Cardiac septum (tissue), 1 donor: ENCODE results near the gene MRPS27. TPM values are rescaled to one million over a fixed set of nuclear protein-coding genes. Genes with fewer than 3 reads are reported as not detected.

Source experiments
- DNase-seq: peaks from one replicate; pipeline ENCODE4 v3.0.0-alpha.2; 2020; ENCODE audit warnings: low spot score
- intact Hi-C: fragments of 100-400 bp; cut with DNase I; formaldehyde crosslinking; loops from one replicate; pipeline ENCODE4 v1.14.0; 2022
- total RNA-seq: library from RNA; stranded (reverse); fragmentation: NEBNext Ultra II Directional; extraction: Animal tissue kit (Norgen Biotek cat#: 25700); gene quantifications from one replicate; pipeline ENCODE4 v1.2.1, GENCODE V29; 2021
- donor health status: DM: no; HTN: no; CAD: no.

The MRPS27 gene
- total RNA-seq, 1 donor from 2014 or later, result 60.4 TPM

DNA sequence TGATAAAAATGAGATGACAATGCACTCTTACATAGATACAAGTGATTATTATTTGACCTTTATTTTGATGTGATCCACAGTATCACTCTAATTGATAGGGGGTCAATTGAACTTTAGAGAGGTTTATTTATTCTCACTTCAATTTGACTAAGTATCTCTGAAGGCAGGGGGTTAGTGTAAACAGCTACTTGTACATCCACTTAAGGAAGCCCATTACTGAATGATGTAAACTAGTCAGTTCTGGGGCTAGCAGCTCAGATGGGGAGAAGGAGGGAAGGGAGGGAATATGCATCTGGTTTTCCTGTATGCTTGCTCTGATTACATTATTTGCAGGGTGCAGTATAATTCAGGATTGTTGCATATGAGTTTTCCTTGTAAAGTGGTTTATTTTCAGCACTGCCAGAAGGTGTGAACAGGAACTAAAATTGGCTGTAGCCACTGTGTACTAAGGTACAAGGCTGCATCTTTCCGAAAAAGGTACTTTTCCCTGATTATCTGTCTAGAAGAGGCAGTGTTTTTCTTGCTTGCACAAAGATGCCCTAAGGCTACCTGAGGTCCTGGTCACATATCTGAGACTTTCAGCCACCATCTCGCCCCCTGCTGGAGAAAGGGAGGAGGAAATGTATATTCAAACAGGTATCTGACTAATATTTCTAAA lies 51.2 kb downstream of the MRPS27 start:
- intact Hi-C loops, result no loop called here

GRCh38 chr5:72268260-72268659 lies 51.8 kb downstream of the MRPS27 start:
- intact Hi-C loops, result no loop called here
- no peak for DNase-seq

More for the DNA sequence above, 51.2 kb downstream of the MRPS27 start:
- no peak for DNase-seq

- DNase-seq, result no peak
These were observed 52.4 kb downstream of the MRPS27 start for GRCh38 chr5:72267685-72268084.

DNA sequence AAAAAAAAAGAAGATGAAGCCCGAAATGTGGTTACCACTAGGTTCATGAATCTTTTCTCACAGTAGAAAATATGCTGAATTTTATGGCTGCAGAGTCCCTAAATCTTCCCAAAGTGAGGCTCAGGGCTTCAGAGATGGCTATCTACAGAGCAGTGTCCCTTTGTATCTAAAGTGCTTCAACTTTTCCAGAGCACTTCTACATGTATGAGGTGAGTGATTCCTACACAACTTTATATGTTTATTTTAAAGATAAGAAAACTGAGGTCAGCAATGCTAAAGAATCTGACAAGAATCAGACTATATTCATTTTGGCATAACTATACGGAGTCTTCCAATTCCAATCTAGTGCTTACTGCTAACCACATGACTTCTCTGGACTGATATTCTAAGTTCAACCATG lies 53.2 kb downstream of the MRPS27 start:
- intact Hi-C loops, result no loop called here
- DNase-seq, result no peak

More at GRCh38 chr5:72267685-72268084, 52.4 kb downstream of the MRPS27 start:
- intact Hi-C loops, result no loop called here

DNA sequence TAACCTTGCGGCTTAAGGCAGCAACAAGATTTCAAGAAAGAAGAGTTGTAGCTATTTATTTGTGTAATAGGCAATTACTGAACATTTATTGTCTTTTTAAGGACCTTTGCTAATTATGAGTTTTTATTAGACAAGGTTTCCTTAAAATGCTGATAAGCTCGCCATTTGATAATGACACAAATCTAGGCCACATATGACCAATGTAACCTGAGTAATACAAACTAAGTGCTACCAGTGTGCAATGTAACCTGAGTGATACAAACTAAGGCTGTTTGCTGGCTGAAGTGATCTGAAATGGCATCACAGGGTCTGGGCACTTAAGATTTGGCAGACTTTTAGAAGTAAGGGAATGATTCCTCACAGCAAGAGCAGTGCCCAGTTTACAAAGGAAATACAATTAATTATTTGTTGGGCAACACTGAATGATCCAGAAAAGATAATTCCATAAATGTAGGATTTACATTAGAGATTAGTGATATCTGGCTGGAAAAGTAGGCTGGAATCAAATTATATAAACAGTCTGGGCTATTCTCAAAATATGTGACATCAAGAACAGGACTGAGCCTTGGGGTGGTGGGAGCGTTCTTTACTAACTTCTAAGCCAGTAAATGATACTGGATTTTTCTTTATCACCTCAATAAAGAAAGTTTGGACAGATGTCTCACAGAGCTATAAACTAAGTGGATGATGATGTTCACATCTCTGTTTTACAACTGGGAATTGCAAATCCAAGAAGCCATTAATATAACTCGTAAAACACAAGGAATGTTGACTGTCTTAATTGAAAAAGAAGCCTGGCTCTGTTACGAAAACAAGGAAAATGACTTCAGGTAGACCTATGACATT lies 54.8 kb downstream of the MRPS27 start:
- no peak for DNase-seq
- intact Hi-C loops, result no loop called here

GRCh38 chr5:72256536-72256935 lies 63.5 kb downstream of the MRPS27 start:
- intact Hi-C loops, result no loop called here

DNA sequence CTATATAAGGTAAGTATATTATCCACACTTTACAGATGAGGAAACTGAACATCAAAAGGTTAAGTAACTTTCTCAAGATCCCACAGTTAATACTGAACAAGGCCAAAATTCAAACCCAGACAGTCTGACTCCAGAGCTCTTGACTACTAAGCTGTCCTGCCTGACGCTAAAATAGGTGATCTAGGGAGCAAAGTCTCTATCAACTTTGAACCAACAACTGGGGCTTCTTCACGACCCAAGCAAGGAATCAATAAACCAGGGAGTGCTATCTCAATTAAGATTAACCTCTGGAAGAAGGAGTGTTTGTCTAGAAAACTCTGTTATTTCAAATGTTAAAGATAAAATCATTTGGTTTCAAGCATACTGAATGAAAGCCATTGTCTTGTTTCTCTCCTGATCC lies 64.4 kb downstream of the MRPS27 start:
- no peak for DNase-seq
- intact Hi-C loops, result no loop called here

More at GRCh38 chr5:72256536-72256935, 63.5 kb downstream of the MRPS27 start:
- DNase-seq, result no peak

DNA sequence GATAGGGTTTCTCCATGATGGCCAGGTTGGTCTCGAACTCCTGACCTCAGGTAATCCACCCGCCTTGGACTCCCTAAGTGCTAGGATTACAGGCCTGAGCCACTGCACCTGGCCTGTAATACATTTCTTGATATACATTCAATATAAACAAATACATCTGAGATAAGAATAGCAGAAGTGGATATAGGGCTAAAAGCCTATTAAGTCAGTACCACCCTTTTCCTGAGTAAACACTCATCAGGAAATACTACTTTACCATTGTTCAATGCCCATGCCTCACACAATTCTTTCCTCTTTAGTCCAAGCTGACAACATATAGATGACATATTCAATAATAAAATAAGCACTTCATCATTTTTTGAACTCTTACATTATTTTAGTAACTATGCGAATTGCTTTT lies 64.8 kb downstream of the MRPS27 start:
- DNase-seq, result no peak
- intact Hi-C loops, result no loop called here

- DNase-seq, result no peak
- intact Hi-C loops, result no loop called here
These were observed 67.4 kb downstream of the MRPS27 start for GRCh38 chr5:72252574-72253155.

DNA sequence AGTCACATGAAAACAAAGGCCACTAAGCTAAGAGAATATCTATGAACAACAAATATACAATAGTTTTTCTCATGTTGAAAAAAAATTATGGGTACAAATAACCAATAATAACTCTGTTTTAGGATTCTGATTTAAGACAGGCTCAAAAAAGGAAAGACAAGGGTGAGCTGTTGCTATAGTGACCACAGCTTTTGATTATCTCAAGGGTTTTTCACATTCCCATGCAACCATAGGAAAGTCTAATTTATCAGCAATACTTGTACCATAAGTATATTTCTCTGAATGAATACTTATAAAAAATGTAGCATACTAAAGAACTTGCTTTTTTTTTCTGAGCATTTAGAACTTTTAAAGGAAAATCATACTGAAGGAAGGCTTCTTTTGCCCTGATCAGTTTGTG lies 68.0 kb downstream of the MRPS27 start:
- DNase-seq, result no peak
- intact Hi-C loops, result no loop called here

GRCh38 chr5:72251386-72251785 lies 68.7 kb downstream of the MRPS27 start:
- intact Hi-C loops, result no loop called here
- no peak for DNase-seq

- DNase-seq, result no peak
- intact Hi-C loops, result no loop called here
These were observed 71.5 kb downstream of the MRPS27 start for GRCh38 chr5:72248410-72248981.

DNA sequence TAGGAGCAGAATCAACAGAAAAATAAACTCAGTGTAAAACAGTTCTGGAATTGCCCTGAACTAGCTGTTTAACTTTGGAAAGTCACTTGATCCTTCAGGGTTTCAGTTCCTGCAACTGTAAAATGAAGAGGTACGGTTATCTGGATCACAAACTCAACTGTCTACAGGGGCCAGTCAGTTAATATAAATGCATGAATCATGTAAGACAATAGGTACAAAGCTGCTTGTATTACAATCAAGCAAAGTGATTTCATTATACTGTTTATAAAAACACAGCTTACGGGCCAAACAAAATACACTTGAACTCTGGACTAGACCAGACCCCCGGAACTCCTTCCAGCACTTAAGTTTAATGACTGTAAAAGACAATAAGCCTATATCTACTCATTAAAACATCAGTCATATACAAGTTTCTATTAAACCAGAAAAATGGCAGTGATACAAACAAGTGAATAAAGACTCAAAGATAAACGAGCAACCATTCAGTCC lies 73.0 kb downstream of the MRPS27 start:
- intact Hi-C loops, result no loop called here
- DNase-seq, result no peak

DNA sequence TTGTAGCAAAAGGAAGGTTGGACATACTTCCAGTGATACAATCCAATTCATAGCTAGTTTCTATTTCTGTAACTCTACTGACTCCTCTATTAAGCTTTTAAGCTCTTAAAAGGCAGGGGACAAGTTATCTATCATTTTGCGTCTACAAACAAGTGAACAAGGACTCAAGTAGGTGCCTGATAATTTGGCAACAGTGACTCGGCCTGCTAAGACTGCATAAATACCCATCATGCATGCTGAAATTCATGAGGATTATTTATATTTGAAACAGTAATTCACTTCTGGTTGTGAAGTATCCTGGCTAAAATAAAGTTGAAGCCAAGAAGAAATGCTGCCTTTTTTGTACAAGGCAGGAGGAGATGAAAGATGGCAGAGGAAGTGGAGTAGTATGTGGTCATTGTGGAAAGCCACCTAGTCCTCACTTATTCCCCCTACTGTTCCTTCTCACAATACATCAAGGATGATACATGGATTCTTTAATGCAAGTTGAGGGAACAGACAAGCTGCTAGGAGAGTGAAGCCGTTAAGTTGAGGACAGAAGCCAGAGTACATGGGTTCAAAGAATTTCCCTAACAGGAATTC lies 74.0 kb downstream of the MRPS27 start:
- no peak for DNase-seq
- intact Hi-C loops, result no loop called here

DNA sequence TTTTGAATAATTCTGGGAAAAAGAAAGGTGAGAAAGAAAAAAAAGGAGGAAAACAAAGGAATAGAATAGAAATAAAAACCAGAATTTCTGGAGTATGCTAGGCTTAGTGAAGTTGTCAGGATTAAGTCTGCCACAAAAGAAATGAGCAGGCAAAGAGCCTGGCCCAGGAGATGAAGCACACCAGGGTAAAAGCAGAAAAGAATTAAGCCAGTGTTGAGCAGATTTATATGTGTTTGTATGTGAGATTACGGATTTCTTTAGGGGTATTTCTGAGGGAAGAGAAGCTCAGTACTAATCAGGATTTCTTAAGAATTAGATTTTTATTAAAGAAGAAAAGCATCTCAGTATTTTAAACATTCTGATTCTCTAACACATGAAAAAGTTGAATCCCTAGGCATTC lies 74.5 kb downstream of the MRPS27 start:
- DNase-seq, result no peak
- intact Hi-C loops, result no loop called here

DNA sequence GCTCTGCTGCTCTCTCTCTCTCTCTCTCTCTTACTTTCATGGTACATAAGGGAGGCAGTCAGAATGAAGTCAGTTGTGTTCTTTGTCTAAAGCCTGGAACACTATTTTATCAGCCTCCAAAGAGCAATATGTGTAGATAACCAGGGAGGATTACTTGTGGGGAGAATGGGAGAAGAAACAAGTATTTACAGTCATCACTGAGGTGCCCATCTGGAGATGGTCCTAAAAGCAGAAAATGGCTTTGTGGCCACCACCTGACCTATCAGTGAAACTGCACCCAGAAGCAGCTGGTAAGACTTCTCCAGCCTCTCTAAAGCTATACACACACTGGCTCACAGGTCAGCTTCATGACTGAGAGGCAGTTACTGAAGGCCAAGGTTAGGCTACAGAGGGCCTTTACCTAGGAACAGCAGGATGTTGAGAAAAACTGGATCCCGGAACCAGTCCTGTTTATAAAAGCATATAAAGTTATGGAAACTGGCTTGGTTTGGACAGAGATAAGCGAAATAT lies 75.1 kb downstream of the MRPS27 start:
- no peak for DNase-seq
- intact Hi-C loops, result no loop called here

GRCh38 chr5:72243706-72244105 lies 76.3 kb downstream of the MRPS27 start:
- intact Hi-C loops, result no loop called here
- no peak for DNase-seq

GRCh38 chr5:72242796-72243475 lies 77.1 kb downstream of the MRPS27 start:
- DNase-seq, result no peak
- intact Hi-C loops, result no loop called here

- intact Hi-C loops, result no loop called here
- DNase-seq, result no peak
These were observed 78.6 kb downstream of the MRPS27 start for GRCh38 chr5:72241346-72242003.
